Bronchial smooth muscle cell (primary cell): ENCODE data around the gene CLCC1. TPM values are rescaled to one million over a fixed set of nuclear protein-coding genes. Genes with fewer than 3 reads are reported as not detected.

Experiments
- total RNA-seq: library from RNA; depleted of rRNA; stranded (reverse); fragments of >200 nt; gene quantifications from 2 replicates; pipeline ENCODE4 v1.2.1, GENCODE V29; 2014

CLCC1 gene, protein sequence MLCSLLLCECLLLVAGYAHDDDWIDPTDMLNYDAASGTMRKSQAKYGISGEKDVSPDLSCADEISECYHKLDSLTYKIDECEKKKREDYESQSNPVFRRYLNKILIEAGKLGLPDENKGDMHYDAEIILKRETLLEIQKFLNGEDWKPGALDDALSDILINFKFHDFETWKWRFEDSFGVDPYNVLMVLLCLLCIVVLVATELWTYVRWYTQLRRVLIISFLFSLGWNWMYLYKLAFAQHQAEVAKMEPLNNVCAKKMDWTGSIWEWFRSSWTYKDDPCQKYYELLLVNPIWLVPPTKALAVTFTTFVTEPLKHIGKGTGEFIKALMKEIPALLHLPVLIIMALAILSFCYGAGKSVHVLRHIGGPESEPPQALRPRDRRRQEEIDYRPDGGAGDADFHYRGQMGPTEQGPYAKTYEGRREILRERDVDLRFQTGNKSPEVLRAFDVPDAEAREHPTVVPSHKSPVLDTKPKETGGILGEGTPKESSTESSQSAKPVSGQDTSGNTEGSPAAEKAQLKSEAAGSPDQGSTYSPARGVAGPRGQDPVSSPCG
- total RNA-seq = 22.5 and 24.8 TPM in 2 replicates

DNA sequence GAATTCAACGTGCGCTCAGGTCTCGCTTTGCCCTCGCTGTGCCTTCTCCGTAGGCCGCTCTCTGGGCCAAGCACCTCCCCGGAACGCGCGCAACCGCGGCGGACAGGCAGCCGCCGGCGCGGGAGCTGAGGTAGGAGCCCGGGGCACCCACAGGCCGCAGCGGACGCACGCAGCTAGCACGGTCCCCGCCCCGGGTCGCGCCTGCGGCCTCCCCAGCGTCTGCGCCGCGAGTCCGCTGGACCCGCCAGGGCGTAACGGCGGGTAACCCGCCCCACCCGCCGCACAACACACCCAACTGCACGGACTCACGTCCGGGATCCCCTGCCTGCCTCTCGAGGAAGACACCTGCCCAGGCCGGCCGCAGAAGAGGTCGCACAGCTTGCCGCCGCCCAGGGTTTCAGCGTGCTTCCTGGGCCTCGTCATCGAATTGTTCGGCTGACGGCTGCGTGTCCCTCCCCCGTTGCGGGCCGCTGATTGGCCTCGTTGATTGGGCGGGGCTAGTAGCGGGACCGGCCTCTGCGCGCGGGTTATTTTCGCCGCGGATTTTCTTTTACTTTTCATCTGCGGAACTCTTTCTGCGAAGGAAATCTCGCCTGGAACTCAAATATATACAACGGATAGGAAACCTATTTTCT, at the start of gene CLCC1:
TSS of gene CLCC1 (minus strand) at position 433 of the 635 bp plus-strand sequence. CDS start 13,047 bp downstream, outside the sequence.

Other genes starting within 250 kb of the CLCC1 start
- 88.1 and 90.3 TPM in 2 replicates for gene STXBP3, start 216.8 kb downstream of the CLCC1 start, total RNA-seq
- gene AKNAD1, start 106.4 kb downstream of the CLCC1 start, total RNA-seq = 0.16 and 0.34 TPM in 2 replicates
- 21.6 and 22.4 TPM in 2 replicates for gene GPSM2, start 86.5 kb downstream of the CLCC1 start, total RNA-seq
- gene WDR47, start 78.6 kb upstream of the CLCC1 start, total RNA-seq = 11.7 and 12.5 TPM in 2 replicates
- 63.5 and 69.0 TPM in 2 replicates for gene TAF13, start 112.5 kb upstream of the CLCC1 start, total RNA-seq
- 30.3 and 38.2 TPM in 2 replicates for gene TMEM167B, start 127.3 kb upstream of the CLCC1 start, total RNA-seq
- 0.43 and 0.95 TPM in 2 replicates for gene ELAPOR1, start 150.6 kb upstream of the CLCC1 start, total RNA-seq